ENCODE data around the gene SF1. TPM values are rescaled to one million over a fixed set of nuclear protein-coding genes. Genes with fewer than 3 reads are reported as not detected.

SF1 gene
- total and polyA plus RNA-seq, 9 of the 15 experiments (the other 6 are each of a cell fraction or from before 2014, with no cell fraction given): 13.1 to 334 (median 111) TPM

DNA sequence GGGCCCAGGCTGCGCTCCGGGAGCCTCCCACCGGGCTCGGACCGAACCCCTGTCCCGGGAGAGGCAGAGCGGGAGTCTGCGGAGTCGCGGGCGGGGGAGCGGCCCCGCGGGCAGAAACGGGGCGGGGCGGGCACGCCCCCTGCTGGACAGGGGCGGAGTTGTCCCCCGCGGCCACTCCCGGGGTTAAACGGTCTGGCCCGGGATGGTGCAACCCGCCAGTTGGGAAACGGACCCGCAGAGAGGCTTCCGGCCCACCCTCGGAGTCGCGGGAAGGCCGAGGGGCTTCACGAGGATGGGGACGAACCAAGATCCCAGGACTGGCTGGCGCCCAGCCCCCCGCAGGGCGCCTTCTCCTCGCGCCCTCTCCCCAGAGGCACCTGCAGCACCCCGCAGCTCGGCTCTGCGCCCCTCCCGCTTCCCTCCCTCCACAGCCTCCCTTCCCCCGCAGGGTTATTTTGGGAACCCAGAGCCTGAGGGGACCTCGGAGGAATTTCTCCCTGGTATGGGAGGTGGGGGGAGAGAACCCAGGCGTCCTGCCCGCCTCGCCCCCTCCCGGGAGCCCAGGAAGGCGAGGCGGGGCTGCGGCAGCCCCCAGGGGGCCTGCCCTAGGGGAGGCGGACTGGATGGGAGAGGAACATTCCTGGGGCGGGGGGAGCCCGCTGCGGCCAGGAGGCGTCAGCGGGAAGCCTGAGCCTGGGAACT is 35.3 kb downstream of the SF1 start (continued):
- TF ChIP-seq, protein P1, sequence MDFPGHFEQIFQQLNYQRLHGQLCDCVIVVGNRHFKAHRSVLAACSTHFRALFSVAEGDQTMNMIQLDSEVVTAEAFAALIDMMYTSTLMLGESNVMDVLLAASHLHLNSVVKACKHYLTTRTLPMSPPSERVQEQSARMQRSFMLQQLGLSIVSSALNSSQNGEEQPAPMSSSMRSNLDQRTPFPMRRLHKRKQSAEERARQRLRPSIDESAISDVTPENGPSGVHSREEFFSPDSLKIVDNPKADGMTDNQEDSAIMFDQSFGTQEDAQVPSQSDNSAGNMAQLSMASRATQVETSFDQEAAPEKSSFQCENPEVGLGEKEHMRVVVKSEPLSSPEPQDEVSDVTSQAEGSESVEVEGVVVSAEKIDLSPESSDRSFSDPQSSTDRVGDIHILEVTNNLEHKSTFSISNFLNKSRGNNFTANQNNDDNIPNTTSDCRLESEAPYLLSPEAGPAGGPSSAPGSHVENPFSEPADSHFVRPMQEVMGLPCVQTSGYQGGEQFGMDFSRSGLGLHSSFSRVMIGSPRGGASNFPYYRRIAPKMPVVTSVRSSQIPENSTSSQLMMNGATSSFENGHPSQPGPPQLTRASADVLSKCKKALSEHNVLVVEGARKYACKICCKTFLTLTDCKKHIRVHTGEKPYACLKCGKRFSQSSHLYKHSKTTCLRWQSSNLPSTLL (IDR thresholded peaks at IDR 0.05): no peak
- TF ChIP-seq PHF21A (IDR thresholded peaks at IDR 0.05; ENCODE audit: borderline replicate concordance, low read depth) (0 out of 2 replicates have a peak, but pooled peaks have one; percentile 12), RBFOX2 (IDR thresholded peaks at IDR 0.05; ENCODE audit: low read depth, low read length) (peak; percentile 76), CREB1 (IDR thresholded peaks at IDR 0.05) (no peak), CREB1 (CRISPR knock-in tag; IDR thresholded peaks at IDR 0.05) (0 out of 2 replicates have a peak, but pooled peaks have one; percentile 52), TAF1 (IDR thresholded peaks at IDR 0.05; ENCODE audit: control insufficient read depth, extremely low read depth, insufficient read depth, low read length, severe bottlenecking) (peak; percentile 30), POLR2G (IDR thresholded peaks at IDR 0.05; ENCODE audit: low read depth, low read length) (peak; percentile 86), MTA3 (IDR thresholded peaks at IDR 0.05; ENCODE audit: borderline replicate concordance) (peak; percentile 63; the same call in 1 of the 2 replicates), HNRNPL (IDR thresholded peaks at IDR 0.05; ENCODE audit: low read depth, low read length) (peak; percentile 65; the same call in 1 of the 2 replicates)

Measured in K562 (cell line).